Endometrium (tissue), 2 donors: Measurements from ENCODE around the gene A3GALT2.

Experiments used
- FAIRE-seq: peaks from 2 replicates; lab custom pipeline; 2012; peaks lifted over from hg19 to GRCh38; lab: Jason Lieb, UNC
- donor health status: control.
- donor health status: control.

Gene A3GALT2

DNA sequence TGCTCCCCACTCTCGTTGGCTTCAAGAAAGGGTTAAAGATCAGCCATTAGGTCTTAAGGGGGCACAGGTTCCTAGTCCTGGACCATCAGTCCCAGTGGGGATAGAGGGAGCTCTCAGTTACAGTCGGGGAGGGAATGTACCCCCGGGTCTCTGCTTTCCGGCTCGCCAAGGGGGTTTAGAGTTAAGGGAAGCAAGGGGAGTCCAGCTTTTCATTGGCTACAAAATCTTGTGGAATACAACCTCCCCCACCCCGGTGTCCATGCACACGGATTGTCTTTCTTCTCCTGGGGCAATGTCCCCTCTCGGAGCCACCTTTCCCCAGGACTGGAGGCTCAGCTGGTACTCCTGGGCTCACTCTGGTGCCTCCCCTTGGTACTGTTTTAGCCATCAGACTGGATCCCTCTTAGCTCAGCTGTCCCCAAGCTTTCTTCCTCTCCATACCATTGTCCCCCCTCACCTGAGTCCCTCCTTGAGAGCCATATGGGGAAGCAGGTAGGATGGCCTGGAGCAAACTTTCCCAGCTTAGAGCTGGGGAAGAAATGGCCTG lies at the start of gene A3GALT2:
Gene A3GALT2 (minus strand): TSS at position 480 of the 547 bp plus-strand sequence. CDS start 0 bp downstream, at position 480.
- FAIRE-seq = no peak

DNA sequence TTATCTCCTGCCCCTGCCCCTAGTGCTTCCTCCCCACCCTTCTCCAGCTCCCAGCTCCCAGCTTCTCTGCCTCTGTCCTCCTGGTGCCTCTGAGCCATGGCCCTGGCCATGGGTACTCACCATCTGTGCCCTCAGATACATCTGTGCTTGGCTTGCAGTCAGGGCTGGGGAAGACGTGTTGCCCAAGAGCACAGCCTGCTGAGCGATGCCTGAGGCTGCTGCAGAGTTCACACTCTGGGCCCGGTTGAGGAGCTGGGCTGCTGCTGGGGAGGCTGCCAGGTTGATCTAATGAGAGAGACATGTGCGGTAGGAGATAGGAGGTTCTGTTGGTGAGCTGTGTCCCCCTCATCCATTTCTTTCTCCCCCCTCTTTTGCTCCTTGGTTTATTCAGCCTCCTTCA lies 49.4 kb upstream of the A3GALT2 start:
- no peak for FAIRE-seq

DNA sequence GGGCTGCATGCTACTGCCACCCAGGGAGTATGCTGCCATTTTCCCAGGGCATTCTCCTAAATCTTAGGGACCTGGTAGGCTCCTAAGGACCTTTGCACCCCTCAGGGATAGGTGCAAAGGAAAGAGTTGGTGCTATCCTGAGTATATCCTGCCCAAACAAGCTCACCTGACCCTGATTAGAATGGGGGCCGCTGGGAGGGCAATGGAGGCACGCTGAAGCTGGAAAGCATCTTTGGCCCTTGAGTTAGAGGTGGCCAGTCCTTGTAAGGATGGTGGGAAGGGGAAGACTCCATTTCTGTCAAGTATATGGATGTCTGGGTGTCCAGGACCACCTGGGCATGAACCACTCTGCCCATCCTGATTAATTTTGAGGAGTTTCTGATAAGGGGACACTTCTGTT lies 48.9 kb upstream of the A3GALT2 start:
- no peak for FAIRE-seq

DNA sequence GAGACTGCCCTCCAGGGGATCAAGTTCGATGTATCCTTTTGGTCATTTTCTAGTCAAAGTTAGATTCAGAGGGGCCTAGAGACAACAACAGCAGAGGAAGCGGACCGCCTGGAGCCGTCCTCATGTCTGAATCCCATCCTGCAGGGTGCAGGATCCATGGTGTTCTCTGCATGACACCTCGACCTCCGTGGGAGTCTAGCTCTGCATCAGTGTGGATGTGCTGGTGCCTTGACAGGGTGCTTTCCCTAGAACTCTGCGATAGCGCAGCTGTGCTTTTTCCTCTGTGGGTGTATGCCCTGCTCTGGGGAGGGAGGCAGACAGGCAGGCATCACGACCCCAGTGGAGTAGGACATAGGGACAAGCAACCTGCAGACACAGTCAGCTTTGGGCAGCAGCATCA lies 48.2 kb upstream of the A3GALT2 start:
- no peak for FAIRE-seq

DNA sequence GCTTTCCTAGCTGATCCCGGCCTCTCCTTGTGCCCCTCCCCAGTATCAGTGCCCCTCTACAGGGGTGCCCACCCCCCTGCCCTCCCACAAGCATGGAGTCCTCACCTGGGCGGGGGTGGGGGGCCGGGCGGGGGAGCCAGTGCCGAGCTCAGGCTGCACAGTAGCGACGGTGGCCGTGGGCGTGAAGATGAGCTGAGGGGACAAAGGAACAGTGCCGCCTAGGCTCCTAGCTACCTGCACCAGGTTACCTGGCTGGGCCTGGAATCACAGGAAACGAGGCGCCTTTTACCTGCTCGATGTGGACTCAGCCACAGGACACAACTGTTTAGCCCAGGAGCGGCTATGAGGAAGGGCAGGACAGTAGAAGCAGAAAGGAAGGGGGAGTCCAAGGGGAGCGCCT lies 47.5 kb upstream of the A3GALT2 start:
- FAIRE-seq = no peak

DNA sequence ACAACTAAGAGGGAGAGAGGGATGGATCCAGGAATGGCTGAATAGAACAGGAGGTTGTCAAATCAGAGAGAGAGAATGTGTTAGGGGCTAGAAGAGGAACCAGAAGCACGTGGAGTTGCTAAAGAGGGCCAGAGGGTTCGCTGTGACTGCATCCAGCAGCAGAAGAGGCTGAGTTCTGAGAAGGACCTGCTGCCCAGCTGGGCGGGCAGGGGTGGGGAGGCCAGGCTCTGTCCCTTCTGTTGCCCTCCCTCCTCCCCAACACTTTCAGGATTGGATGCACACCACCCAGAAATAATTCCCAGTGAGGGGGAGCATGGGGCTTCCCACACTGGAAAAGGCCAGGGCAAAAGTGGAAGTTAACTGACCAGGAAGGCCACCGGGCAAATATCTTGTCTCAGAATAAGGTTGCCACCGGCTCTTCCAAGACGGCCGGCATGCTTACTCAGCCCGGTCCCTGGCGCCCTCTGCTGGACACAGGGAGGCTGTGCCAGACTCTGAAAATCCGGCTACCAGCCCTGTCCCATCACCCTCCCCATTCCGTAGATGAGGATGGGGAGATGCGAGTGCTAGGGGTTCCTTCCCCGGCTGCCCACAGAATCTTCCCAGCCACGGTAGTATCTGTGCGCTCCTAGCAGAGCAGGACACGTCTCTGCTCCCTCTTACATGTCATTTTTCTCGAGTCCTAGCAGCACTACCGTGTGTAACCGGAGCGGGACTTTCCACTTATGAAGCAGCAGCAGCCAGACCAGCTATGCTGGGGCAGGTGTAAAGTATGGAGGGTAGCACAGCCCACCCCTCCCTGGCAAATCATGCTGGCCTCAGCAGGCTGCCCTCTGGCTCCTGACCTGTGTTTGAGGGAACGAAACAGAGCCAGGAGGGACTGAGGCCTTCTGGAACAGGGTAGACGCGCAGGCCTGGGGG lies 46.8 kb upstream of the A3GALT2 start:
- FAIRE-seq = no peak

DNA sequence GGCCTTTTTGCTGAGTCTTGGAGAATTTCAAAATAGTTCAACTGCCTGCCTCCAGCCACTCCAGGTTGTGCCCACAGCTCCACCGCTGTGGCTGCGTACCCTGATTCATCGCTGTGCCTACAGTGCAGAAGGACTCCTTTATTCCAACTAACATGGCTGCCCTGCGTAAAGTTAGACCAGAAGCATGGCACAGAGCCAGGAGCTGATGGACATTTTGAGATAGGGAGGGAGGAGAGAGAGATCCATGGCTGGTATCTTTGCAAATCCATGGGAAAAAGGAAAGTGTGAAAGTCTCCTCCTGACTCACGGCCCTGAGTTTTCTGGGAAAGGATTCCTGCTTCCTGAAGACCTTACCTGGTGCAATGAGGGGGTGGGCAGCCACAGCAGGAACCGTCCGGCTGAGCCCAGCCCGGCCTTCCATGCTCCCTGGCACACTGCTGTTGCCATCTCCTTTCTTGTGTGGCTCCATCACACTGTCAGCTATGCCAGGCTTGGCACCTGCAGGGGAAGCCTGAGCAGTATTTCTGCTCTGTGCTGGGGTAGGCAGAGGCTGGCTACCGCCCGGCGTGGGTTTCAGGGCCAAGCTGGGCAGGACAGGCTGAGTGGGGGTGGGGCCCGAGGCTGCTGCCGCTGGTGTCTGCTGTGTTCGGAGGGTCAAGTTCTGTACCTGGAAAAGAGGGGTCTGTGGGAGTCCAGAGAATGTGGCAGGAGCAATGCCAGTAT lies 46.0 kb upstream of the A3GALT2 start:
- FAIRE-seq = no peak

DNA sequence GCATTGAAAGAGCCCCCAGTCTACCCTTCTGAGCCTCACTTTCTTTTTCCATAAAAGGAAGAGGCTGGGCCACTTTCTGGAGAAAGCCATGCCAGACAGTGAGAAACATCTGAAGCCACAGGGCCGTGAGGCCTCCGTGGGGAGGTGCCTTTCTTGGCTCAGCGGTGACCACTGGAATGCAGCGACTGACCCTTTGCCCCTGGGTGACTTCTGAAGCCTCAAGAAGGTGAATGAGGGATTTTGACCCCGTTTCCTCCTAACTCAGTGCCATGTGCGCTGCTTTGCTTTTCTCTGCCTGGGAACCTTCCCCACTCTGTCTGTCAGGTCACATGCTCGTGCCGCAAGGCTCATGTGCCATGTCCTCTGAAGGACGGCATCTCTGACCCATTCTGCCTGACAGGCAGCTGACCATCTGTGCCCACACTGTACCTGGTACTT lies 44.7 kb upstream of the A3GALT2 start:
- no peak for FAIRE-seq

DNA sequence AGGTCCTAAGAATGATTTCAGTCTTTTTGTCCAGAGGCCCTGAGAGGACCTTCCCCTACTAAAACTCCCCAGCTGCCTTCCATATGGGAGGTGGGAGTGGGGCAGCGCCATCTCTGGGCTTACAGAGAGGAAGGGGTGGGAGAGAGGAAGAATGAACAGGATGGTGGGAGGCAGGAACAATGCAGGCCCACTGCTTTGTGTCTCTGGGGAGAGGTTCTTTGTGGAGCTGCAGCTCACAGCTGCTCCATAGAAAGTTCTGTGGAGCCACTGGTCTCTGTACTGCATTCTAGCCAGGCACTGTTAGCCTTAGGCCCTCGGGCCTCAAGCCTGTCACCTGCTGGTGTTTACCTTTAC lies 43.6 kb upstream of the A3GALT2 start:
- FAIRE-seq = no peak

DNA sequence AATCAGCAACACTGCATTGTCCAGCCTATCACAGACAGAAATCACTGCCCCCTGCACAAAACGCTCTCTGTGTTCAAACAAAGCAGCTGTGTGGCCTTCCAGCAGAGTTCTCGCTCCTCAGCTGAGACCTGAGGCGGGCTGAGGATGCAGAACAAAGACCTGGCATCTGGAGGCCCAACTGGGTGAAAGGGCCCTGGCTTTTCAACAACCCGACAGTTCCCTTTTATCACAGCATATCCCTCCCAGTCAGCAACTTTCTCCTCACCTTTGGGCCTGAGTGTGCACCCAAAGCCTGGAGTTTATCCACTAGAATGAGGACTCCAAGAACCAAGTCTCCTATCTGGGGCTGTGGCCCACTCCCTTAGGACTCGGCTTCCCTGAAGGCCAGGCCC lies 42.6 kb upstream of the A3GALT2 start:
- FAIRE-seq = no peak

DNA sequence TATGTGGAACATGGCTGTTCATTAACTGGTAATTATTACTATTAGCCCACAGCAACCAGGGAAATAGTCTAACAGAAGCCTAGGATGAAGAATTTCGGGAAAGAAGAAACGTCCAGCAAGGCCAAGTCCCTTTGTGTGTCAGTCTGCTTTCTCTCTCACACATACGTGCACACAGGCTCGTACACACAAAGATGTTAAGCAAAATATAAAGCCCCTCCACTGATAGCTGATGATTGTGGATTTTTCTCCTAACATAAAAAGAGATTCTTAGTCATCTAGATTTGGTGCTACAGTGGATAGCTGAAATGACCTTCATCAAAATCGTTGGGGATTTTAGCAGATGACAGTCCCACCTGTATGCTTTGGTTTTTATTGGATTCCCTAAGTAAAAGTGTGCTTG lies 42.1 kb upstream of the A3GALT2 start:
- no peak for FAIRE-seq

DNA sequence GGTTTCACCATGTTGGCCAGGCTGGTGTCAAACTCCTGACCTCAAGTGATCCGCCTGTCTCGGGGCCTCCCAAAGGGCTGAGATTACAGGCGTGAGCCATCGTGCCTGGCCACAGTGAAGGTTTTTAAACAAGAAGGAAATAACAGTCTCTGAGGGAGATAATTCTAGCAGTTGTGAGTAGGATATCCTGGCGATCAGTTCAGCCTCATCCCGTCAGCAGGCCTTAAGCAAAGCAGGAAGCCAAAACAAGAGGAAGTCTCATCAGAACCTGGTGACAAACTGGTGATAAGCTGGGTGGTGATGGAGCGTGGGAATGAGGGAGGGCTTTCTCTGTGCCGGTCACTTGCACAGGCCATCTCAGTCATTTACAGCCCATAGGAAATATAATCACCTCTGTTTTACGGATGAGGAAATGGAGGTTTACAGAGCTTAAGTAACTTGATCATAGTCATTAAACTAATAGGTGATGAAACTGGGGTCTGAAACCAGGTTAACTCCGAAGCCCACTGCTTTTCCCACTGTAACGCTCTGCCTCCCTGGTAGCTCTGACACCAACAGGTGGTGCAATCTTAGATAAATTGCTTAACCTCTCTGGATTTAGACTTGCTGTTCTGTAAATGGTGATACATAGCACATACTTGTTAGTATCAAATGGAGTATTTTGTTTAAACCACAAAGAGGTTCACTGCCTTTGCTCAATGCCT lies 40.8 kb upstream of the A3GALT2 start:
- no peak for FAIRE-seq

DNA sequence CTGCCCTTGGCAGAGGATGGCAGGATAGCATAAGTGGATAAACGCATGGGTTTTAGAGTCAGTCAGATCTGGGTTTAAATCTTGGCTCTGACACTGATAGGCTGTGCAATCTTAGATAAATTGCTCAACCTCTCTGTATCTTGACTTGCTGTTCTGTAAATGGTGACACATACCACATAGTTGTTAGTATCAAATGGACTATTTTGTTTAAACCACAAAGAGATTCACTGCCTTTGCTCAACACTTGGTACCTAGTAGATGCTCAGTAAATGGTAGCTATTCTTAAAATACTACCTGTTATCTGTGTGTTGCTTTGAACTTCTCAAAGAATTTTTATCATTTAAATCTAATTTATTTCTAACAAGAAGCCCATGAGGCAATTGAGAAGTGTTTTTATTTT lies 39.5 kb upstream of the A3GALT2 start:
- FAIRE-seq = no peak

DNA sequence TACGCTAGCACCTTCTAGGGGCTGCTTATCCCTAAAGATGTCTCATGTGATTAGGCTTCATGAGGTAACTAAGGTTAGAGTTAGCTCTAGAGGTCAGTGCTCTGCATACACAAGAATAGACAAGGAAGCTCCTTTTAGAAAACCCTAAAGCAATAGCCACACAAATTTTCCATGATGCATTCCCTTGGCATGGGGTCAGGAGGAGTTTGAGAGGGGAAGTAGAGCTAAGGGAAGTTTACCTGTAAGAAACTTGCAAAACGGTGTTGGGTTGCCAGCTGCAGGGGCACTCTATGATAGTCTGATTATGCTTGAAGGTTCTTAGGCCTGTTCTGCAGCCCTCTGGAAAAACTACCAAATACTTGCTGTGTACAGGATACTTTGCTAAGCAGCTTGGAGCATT lies 39.0 kb upstream of the A3GALT2 start:
- no peak for FAIRE-seq

DNA sequence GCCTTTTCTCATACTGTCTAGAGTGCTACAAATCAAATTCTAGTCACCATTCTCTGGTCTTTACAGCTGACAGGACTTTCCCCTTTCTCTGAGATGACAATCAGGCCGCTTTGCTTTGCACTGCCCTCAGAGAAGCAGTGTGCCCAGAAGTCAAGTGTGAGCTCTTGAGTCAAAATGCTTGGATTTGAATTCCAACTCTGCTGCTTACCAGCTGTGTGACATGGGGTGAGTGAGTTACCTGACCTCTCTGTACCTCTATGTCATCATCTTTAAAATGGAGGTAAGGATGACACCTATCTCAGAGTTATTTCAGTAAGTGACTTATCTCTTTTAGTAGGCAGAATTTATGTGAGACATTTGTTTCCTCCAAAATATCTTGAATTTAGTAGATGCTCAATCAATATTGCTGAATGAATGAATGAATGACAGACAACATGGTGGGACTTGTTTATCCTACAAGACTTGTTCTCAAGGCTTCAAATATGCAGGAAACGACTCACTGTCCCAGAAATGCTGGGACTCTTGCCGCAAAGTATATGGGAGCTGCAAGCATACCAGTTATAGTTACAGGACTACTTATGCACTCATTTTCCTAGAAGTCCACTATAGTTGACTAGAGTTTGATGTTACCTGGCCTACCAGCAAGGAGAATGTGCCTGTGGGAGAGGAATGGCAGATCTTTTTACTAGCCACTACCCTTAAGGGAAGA lies 38.1 kb upstream of the A3GALT2 start:
- no peak for FAIRE-seq

DNA sequence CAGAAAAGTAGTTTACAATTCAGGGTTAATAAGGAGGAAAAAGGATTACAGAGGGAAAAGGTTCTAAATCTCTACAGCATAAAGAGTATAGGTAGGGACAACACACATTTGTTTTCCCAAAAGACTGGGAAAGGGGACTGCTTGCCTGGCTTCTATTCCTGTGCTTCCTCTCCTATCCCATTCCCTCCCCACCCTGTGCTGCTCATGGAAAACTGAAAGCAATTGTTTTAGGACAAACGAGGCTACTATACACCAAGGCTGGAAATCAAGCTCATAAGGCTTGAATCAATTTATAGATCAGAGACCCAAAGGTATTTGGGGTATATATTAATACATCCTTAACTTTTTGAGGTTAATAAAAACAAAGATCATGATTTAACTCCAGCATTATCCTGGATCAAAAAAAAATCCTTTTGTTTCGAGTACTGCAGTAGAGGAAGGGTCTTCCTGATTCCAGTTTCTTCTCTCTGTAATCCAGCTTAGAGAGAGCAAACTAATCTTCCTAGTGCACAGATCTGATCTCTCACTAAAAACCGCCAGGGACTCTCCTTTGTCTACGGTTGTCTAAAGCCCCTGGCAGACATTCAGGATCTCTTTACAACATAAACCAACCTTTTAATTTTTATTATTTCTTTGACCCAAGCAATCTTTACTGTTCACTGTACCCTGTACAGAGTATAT lies 37.4 kb upstream of the A3GALT2 start:
- FAIRE-seq = no peak

DNA sequence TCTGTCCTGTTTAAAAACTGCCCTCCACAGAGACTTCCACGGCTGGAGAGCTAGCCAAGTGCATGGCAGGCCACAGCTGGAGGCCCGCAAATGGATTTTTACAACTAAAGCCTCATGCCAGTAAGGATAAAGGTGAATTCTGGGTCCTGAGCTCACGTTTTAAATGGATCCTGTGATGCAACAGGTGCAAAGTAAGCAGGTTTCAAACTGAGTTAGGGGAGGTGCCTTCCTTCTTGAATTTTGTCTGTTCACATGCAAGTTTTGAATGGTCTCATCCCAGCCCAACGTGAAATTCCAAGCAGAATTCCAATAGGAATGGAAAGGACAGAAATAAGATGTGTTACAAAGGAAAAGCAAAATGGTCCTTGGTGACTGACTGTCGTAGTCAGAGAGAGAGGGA lies 36.2 kb upstream of the A3GALT2 start:
- FAIRE-seq = no peak

DNA sequence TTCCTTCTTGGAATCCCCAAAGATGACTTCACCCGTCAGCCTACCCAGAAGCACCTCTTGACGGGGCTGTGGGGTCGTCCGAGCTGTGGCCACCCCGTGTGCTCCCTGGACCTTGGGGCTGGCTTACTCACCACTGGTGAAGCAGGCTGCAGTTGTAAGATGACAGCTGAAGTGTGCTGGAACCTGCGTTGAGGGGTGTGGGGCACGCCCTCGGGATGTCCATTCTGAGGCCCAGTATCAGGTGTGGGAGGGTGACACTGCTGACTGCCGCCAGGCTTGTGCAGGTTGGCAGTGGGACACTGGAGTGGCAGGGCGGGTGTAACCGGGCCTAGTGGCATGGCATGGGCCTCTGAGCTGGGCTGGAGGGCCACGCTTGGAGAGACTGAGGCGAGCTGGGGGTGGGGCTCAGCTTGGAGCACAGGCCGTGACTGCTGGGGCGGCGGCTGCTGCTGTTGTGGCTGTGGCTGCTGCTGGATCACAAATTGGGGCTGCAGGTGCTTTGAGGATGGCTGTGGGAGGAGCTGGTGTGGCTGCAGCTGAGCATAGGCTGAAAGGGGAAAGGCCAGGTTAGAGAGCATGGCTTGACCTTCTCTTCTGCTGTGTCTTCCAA lies 33.9 kb upstream of the A3GALT2 start:
- FAIRE-seq = no peak

DNA sequence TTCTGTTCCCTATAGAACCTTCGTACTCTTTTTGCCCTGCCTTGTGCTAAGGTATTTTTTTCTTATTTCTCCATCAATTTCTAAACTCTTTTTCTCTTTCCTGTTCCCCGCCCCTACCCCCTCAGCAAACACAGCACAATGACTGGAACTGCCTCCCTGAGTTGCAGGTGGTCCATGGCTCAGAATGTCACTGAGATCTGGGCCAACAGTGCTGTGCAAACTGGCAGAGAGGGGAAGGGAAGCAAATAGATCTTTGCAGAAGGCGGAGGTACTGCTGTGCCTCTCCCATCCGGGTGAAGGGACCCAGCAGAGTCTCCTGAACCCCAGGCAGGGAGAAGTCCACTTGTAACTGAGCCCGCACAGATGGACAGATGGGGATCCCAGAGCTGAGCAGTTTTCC lies 32.6 kb upstream of the A3GALT2 start:
- no peak for FAIRE-seq

DNA sequence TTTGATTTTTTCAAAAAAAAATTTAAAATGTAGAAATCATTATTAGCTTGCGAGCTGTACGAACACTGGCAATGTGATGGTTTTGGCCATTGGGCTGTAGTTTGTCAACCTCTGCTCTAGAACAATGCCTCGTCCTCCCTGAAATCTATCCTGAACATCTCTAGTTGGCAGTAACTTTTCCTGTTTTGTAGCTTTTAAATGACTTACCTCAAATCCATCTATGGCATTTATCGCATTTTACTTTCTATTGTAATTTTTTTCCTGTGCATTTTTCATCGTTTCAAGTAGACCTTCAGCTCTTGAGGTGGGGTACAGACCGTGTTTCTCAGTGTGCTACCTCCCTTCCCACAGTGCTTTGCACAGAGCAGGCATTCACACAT lies 30.4 kb upstream of the A3GALT2 start:
- no peak for FAIRE-seq
